ENCODE results near the gene INPP5D.

Gene INPP5D

DNA sequence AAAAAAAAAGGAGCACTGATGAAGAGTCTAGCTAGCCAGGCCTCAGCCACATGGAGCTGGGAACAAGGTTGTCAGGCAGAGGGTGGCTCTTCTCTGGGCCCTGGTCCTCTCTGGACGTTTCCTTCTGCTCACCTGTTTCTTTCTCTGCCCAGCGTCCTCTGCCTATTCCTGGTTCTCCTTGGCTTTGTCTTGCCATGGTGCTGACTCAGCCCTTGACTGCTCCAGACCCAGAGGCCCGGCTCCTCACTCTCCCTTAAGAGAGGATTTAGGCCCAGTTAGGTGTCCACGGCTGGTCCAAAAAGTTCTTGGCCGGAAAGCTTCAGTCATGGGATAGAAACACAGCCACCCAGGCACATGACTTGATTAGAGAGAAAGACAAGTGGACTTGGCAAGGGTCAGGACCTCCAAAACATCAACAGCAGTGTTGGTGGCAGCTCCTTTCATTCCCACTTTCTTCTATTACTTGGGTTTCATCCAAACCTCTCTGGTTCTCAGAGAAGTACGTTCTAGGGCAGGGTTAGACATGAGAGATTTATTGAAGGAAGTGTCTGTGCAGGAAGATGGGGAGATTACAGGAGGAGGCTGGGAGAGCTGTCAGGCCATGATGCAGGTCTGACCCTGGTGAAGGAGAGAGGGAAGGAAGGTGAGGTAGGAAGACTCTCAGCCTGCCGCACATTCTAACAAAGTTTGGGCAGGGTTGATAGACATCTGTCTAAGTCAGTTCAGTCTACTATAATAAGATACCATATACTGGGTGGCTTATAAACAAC is 176.9 kb downstream of the INPP5D start:
- DNase-seq (ENCODE audit: low spot score): no peak
- TF ChIP-seq, protein P1, sequence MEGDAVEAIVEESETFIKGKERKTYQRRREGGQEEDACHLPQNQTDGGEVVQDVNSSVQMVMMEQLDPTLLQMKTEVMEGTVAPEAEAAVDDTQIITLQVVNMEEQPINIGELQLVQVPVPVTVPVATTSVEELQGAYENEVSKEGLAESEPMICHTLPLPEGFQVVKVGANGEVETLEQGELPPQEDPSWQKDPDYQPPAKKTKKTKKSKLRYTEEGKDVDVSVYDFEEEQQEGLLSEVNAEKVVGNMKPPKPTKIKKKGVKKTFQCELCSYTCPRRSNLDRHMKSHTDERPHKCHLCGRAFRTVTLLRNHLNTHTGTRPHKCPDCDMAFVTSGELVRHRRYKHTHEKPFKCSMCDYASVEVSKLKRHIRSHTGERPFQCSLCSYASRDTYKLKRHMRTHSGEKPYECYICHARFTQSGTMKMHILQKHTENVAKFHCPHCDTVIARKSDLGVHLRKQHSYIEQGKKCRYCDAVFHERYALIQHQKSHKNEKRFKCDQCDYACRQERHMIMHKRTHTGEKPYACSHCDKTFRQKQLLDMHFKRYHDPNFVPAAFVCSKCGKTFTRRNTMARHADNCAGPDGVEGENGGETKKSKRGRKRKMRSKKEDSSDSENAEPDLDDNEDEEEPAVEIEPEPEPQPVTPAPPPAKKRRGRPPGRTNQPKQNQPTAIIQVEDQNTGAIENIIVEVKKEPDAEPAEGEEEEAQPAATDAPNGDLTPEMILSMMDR (IDR thresholded peaks at IDR 0.05; ENCODE audit: extremely low read depth, missing control alignments): no peak

DNA sequence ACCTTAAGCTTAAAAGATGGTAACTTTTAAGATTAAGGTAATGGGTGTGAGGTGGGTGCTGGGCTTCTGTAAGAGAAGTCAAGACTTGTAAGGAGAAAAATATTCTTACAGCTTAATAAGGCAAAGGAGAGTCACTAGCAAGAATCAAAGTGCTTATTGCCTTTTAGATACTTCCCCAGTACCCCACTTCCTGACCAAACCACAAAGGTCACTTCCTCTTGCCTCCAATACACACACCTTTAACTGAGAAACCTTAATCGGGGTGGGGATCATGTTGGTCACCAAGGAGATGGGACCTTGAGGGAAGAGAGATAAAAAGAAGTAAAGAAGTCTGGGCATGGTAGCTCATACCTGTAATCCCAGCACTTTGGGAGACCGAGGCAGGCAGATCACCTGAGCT is 180.8 kb downstream of the INPP5D start:
- peak; percentile 26 for DNase-seq (ENCODE audit: low spot score)
- TF ChIP-seq, protein P1 (IDR thresholded peaks at IDR 0.05; ENCODE audit: extremely low read depth, missing control alignments): no peak

- TF ChIP-seq, protein P1 (IDR thresholded peaks at IDR 0.05; ENCODE audit: extremely low read depth, missing control alignments): no peak
These were observed 181.7 kb downstream of the INPP5D start for GRCh38 chr2:233241803-233242202.

DNA sequence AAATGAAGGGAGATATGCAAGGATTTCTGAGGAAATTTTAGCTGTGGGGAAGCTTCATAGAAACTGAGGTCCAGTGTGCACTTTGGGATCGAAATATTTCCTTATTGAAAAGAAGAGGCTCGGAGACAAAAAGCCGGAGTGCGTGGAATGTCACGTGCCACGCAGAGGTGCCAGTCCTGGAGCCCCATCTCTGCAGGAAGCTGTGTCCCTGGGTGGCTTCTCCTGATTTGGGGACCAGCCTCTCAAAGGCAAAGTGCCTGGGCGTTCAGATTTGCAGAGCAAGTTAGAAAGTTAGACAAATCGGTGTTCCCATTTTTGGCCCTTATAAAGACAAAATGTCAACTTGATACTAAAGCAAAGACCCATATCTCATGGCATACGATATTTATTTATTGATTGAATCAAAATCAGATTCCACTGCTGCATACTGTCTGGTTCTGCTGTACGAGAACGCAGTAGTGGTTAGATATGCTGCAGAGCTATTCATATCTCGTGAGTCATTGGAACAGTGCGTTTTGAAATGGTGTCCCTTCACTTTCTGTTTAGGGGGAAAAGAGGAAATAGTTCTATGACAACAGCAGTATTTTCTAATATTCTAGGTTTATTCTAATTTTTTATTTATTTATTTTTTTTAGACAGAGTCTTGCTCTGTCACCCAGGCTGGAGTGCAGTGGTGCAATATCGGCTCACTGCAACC is 182.2 kb downstream of the INPP5D start:
- no peak for DNase-seq (ENCODE audit: low spot score)
- TF ChIP-seq, protein P1 (IDR thresholded peaks at IDR 0.05; ENCODE audit: extremely low read depth, missing control alignments): no peak

More at GRCh38 chr2:233241803-233242202, 181.7 kb downstream of the INPP5D start:
- DNase-seq (ENCODE audit: low spot score): no peak

GRCh38 chr2:233243348-233243747 is 183.2 kb downstream of the INPP5D start:
- TF ChIP-seq, protein P1 (IDR thresholded peaks at IDR 0.05; ENCODE audit: extremely low read depth, missing control alignments): no peak
- DNase-seq (ENCODE audit: low spot score): no peak

DNA sequence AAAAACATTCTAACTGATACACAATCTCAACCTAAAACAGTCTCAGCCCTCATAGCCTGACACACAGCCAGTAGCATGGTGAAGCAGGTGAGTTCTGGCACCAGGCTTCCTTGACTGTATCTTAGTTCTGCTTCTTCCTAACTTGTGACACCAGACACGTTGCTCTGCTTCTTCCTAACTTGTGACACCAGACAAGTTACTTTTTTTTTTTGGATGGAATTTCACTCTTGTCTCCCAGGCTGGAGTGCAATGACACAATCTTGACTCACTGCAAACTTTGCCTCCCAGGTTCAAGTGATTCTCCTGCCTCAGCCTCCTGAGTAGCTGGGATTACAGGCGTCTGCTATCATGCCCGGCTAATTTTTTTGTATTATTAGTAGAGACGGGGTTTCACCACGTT is 184.7 kb downstream of the INPP5D start:
- TF ChIP-seq, protein P1 (IDR thresholded peaks at IDR 0.05; ENCODE audit: extremely low read depth, missing control alignments): no peak
- no peak for DNase-seq (ENCODE audit: low spot score)

GRCh38 chr2:233245406-233245805 is 185.3 kb downstream of the INPP5D start:
- DNase-seq (ENCODE audit: low spot score): no peak
- TF ChIP-seq, protein P1 (IDR thresholded peaks at IDR 0.05; ENCODE audit: extremely low read depth, missing control alignments): no peak

All from GM20000 (cell line).